ENCODE data around the gene ANKFY1.

GRCh38 chr17:4215882-4216570, 47.8 kb downstream of the ANKFY1 start:
- TF ChIP-seq POLR2A (IDR thresholded peaks at IDR 0.05; ENCODE audit: low read depth, low read length) = no peak
- TF ChIP-seq POLR2AphosphoS5 (IDR thresholded peaks at IDR 0.05; ENCODE audit: low read depth, low read length) = no peak
- TF ChIP-seq PAX5 (IDR thresholded peaks at IDR 0.05; ENCODE audit: insufficient read depth, low read length, severe bottlenecking) = no peak
- no peak for TF ChIP-seq POU2F2 (IDR thresholded peaks at IDR 0.05; ENCODE audit: low read depth, low read length)
- TF ChIP-seq TAF1 (IDR thresholded peaks at IDR 0.05; ENCODE audit: low read depth, low read length) = no peak
